HuH-7 (cell line): ENCODE results near the gene MCCD1.

Experiments used
- DNase-seq: peaks from one replicate; pipeline ENCODE4 v3.0.0; 2011; ENCODE audit warnings: low spot score

Gene MCCD1

GRCh38 chr6:31513456-31514165, 15.2 kb upstream of the MCCD1 start:
- no peak for DNase-seq

- DNase-seq = no peak
These were observed 6.9 kb upstream of the MCCD1 start for GRCh38 chr6:31521835-31522234.

- DNase-seq = no peak
These were observed 3.2 kb upstream of the MCCD1 start for GRCh38 chr6:31525553-31525931.

GRCh38 chr6:31525932-31526591, 2.7 kb upstream of the MCCD1 start:
- DNase-seq = no peak

- DNase-seq = no peak
These were observed 420 bp upstream of the MCCD1 start for GRCh38 chr6:31528307-31528777.

GRCh38 chr6:31529329-31530150, 778 bp downstream of the MCCD1 start:
- no peak for DNase-seq

- no peak for DNase-seq
These were observed 1.9 kb downstream of the MCCD1 start for GRCh38 chr6:31530659-31531058.

- DNase-seq = no peak
These were observed 2.4 kb downstream of the MCCD1 start for GRCh38 chr6:31531162-31531561.

GRCh38 chr6:31531771-31532643, 3.2 kb downstream of the MCCD1 start:
- DNase-seq = no peak

- DNase-seq = no peak
These were observed 4.1 kb downstream of the MCCD1 start for GRCh38 chr6:31532644-31533454.

GRCh38 chr6:31533455-31533841, 4.7 kb downstream of the MCCD1 start:
- no peak for DNase-seq

- DNase-seq = no peak
These were observed 5.2 kb downstream of the MCCD1 start for GRCh38 chr6:31534011-31534410.

- no peak for DNase-seq
These were observed 5.8 kb downstream of the MCCD1 start for GRCh38 chr6:31534521-31535040.

GRCh38 chr6:31535538-31536324, 7.0 kb downstream of the MCCD1 start:
- DNase-seq = no peak

GRCh38 chr6:31538805-31539400, 10.1 kb downstream of the MCCD1 start:
- no peak for DNase-seq

GRCh38 chr6:31540640-31541039, 11.9 kb downstream of the MCCD1 start:
- no peak for DNase-seq

GRCh38 chr6:31541059-31541657, 12.4 kb downstream of the MCCD1 start:
- no peak for DNase-seq

- DNase-seq = peak; percentile 81
These were observed 13.1 kb downstream of the MCCD1 start, which contains the start of gene DDX39B for GRCh38 chr6:31541658-31542521. Gene DDX39B (minus strand): TSS chr6:31542003. CDS start chr6:31540532, 1,471 bp downstream.
